ENCODE data around the gene COL23A1.

DNA sequence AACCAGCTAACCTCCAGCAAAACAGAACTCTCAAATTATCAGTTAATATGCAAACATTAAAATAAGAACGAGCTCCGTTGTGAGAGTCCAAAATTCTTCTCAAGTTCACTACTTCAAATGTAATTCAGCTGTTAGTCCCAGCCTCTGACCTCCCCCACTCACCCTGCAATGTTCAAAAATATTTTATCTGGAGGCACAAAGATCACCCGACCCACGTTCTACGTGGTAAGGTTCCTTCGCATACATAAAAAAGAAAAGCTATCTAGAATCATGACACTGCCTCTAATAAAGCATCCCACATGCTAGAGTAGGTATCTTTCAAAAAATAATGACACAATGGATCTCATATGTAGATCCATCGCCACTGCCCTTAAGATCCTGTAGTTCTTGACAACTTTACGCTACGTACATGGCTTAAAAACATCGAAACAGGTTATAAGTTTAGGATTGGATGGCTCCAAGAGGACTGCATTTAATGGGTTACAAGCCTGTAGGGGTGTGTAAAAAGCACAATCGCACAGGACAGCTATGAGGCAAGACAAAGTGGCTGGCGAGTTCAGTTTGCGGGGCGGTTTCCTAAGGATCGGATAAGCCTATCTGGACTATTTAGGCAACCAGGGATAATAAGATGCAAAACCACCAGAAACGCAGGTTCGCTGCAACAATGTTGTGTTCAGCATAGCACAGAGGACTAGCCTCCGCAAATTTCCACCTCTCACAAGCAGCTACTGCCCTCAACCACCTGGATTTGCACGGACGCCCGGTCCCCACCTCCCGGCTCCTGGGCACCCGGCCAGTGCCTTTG lies 35.7 kb upstream of the COL23A1 start:
- TF ChIP-seq, protein P1, sequence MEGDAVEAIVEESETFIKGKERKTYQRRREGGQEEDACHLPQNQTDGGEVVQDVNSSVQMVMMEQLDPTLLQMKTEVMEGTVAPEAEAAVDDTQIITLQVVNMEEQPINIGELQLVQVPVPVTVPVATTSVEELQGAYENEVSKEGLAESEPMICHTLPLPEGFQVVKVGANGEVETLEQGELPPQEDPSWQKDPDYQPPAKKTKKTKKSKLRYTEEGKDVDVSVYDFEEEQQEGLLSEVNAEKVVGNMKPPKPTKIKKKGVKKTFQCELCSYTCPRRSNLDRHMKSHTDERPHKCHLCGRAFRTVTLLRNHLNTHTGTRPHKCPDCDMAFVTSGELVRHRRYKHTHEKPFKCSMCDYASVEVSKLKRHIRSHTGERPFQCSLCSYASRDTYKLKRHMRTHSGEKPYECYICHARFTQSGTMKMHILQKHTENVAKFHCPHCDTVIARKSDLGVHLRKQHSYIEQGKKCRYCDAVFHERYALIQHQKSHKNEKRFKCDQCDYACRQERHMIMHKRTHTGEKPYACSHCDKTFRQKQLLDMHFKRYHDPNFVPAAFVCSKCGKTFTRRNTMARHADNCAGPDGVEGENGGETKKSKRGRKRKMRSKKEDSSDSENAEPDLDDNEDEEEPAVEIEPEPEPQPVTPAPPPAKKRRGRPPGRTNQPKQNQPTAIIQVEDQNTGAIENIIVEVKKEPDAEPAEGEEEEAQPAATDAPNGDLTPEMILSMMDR (conservative IDR thresholded peaks at IDR 0.05; ENCODE audit: low read depth, low read length) = no peak
- no peak for TF ChIP-seq EZH2 (IDR thresholded peaks at IDR 0.05; ENCODE audit: borderline replicate concordance, low read depth, low read length, poor library complexity, severe bottlenecking)
